Measurements from ENCODE around the gene RNF167. TPM values are rescaled to one million over a fixed set of nuclear protein-coding genes. Genes with fewer than 3 reads are reported as not detected.

Gene RNF167
- total and polyA plus RNA-seq, 2 of the 8 experiments (the other 6 are each of a cell fraction or from before 2014, with no cell fraction given): 140 to 281 TPM

GRCh38 chr17:4972322-4972721 is 32.3 kb downstream of the RNF167 start:
- ChIA-PET CTCF (ENCODE audit: partially characterized antibody) (interaction anchor here (0.6 to 6.2 kb wide), 9 partner anchors 8 to 92 kb away, joined by 3 to 31 read pairs (median 4); partner anchors contain the start of gene GP1BA), POLR2A (ENCODE audit: partially characterized antibody) (interaction anchor here (1.0 to 32.4 kb wide), 6 partner anchors 9 to 253 kb away, joined by 3 to 987 read pairs (median 7); partner anchors contain the start of genes CAMTA2, ENO3, INCA1 and KIF1C)
- H3K23me2 ChIP-seq (ENCODE audit: low read depth, low read length): peaks cover 11% of the 10 kb centered on the region; the same call in 1 of the 2 replicates
- H3K23ac ChIP-seq (ENCODE audit: insufficient read length): no peak overlapping the region
- 86% methylated on average over 11 of the region's 12 CpGs; no CpG with 5 or more reads in 1 of the 2 experiments for WGBS, 2 experiments (ENCODE audit: extremely low coverage in 1 of 2, insufficient coverage in 1 of 2, insufficient read length in 1 of 2, insufficient replicate concordance in 2 of 2, low coverage in 1 of 2, low lambda C conversion rate in 2 of 2, missing lambda C conversion rate in 1 of 2)
- H3K79me2 ChIP-seq (ENCODE audit: control insufficient read depth in 1 of 2, insufficient read depth in 2 of 2, low read length in 2 of 2): peaks cover 0 to 12% of the 10 kb centered on the region in 2 experiments; a peak in 1 of 4 replicates
- no peak overlapping the region for H3K4ac ChIP-seq (replicated peaks; ENCODE audit: insufficient read length, low read depth, low read length)
- no peak overlapping the region for H2BK20ac ChIP-seq (ENCODE audit: low read length)
- H3K9ac ChIP-seq (replicated peaks in 1 of 4; ENCODE audit: extremely low read depth in 1 of 4, low read depth in 3 of 4, low read length in 3 of 4): no peak overlapping the region
- no peak overlapping the region for H3K18ac ChIP-seq (ENCODE audit: extremely low read depth, low read length)
- H3K14ac ChIP-seq (ENCODE audit: insufficient read length): no peak overlapping the region
- no peak overlapping the region for H2BK12ac ChIP-seq (ENCODE audit: low read depth, low read length)
- no peak overlapping the region for H3K4me3 ChIP-seq (ENCODE audit: extremely low read depth in 1 of 4, insufficient read depth in 2 of 4, low read depth in 3 of 4, low read length in 4 of 4)
- TF ChIP-seq POLR2A (IDR thresholded peaks at IDR 0.05; ENCODE audit: control extremely low read depth in 1 of 2, low read depth in 2 of 2, low read length in 2 of 2) (peak in 1 of 2 experiments; percentile 38; a peak in 1 of 3 replicates), YY1 (IDR thresholded peaks at IDR 0.05; ENCODE audit: low read depth, low read length) (no peak)
- no peak overlapping the region for H4K91ac ChIP-seq (replicated peaks; ENCODE audit: insufficient read length, low read length)
- H3K27me3 ChIP-seq (replicated peaks in 1 of 4; ENCODE audit: control insufficient read depth in 3 of 4, extremely low read depth in 1 of 4, insufficient read depth in 3 of 4, low read length in 3 of 4): peaks cover 0 to 39% (median 24%) of the 10 kb centered on the region in 4 experiments; a peak in 6 of 7 replicates
- H3K9me3 ChIP-seq (ENCODE audit: insufficient read depth in 2 of 2, low read depth in 1 of 2, low read length in 1 of 2): no peaks in the 10 kb centered on the region
- H2AK5ac ChIP-seq (ENCODE audit: low read depth, low read length): no peak overlapping the region
- no peak overlapping the region for H4K5ac ChIP-seq (ENCODE audit: insufficient read length, low read depth, low read length)
- no peak overlapping the region for H3K4me2 ChIP-seq (ENCODE audit: insufficient read depth in 1 of 2, low read depth in 2 of 2, low read length in 2 of 2)
- peaks cover 2 to 11% of the 10 kb centered on the region in 2 experiments for H4K20me1 ChIP-seq (replicated peaks in 1 of 2; ENCODE audit: control insufficient read depth in 1 of 2, insufficient read depth in 2 of 2, low read length in 2 of 2)
- no peak overlapping the region for H2AFZ ChIP-seq (ENCODE audit: low read length)
- H3K4me1 ChIP-seq (replicated peaks in 1 of 4; ENCODE audit: control insufficient read depth in 3 of 4, insufficient read depth in 4 of 4, low read length in 3 of 4): peaks cover 0 to 14% (median 6%) of the 10 kb centered on the region in 4 experiments; a peak in 5 of 7 replicates
- peaks cover 0 to 11% (median 0%) of the 10 kb centered on the region in 4 experiments; a peak in 1 of 8 replicates for H3K36me3 ChIP-seq (ENCODE audit: control insufficient read depth in 2 of 4, insufficient read depth in 4 of 4, low read length in 3 of 4)
- H2BK15ac ChIP-seq (ENCODE audit: low read length): no peak overlapping the region
- no peak overlapping the region for H3K27ac ChIP-seq (ENCODE audit: low read depth, low read length)
- H2BK5ac ChIP-seq (ENCODE audit: low read depth, low read length): no peak overlapping the region
- no peak overlapping the region for H3K56ac ChIP-seq (replicated peaks; ENCODE audit: insufficient read length, low read depth, low read length)
- no peak overlapping the region for H4K8ac ChIP-seq (ENCODE audit: extremely low read depth, insufficient read depth, low read length)
- 0 out of 2 replicates have a peak, but pooled peaks cover 3% of the 10 kb centered on the region for H3K79me1 ChIP-seq (ENCODE audit: low read depth, low read length)
- DNase-seq (ENCODE audit: low read depth in 1 of 2, low spot score in 2 of 2): no peak
- no peak for FAIRE-seq
- H2BK120ac ChIP-seq (replicated peaks; ENCODE audit: low read depth, low read length): no peak overlapping the region
